Ovary (tissue), 9 donors: ENCODE results near the gene ZMYND11. TPM values are rescaled to one million over a fixed set of nuclear protein-coding genes. Genes with fewer than 3 reads are reported as not detected.
"Not testable (repeated sequence)": the region's sequence is repeated elsewhere in the genome, so short reads cannot be mapped to it uniquely, and the experiment has no call there.

ENCODE experiments used
- DNase-seq, 5 donors: peaks; one replicate each; pipeline ENCODE4 v3.0.0-alpha.2; 2019 to 2020
- H3K27ac ChIP-seq, 2 donors: fragments of 200-600 bp; one replicate each; pipeline versions ENCODE4 v1.5.1 to v1.8.0; 2019 to 2022
- H3K27me3 ChIP-seq: fragments of 200-600 bp; one replicate; pipeline ENCODE4 v1.8.0; 2022
- H3K36me3 ChIP-seq: fragments of 200-600 bp; sonication (generic); one replicate; pipeline ENCODE4 v1.5.1; 2019
- H3K4me1 ChIP-seq: one replicate; pipeline ENCODE4 v1.8.1; 2013; ENCODE audit warnings: mild to moderate bottlenecking, moderate library complexity; ENCODE audit not compliant: insufficient read depth
- H3K4me3 ChIP-seq: fragments of 200-600 bp; sonication (generic); one replicate; pipeline ENCODE4 v1.5.1; 2017
- H3K9me3 ChIP-seq, 2 donors: fragments of 200-600 bp in 1 of 2; sonication (generic) in 1 of 2; one replicate each; pipeline versions ENCODE4 v1.5.1 to v1.8.1; 2013 to 2019; ENCODE audit warnings: mild to moderate bottlenecking in 1 of 2, moderate library complexity in 1 of 2
- EP300 ChIP-seq: sonication (generic); formaldehyde crosslinking; IDR thresholded peaks from one replicate; pipeline ENCODE4 v1.6.1; 2017; ENCODE audit warnings: antibody characterized with exemption
- POLR2A ChIP-seq: fragments of 450-650 bp; IDR thresholded peaks from one replicate; pipeline ENCODE4 v1.6.1; 2017; ENCODE audit warnings: antibody characterized with exemption, mild to moderate bottlenecking, moderate library complexity
- WGBS, 3 donors: extraction: QIAGEN DNeasy Blood & Tissue Kit in 1 of 3; methylation state at CpG; one replicate each; pipeline versions ENCODE4 v1.1.5 to v1.1.7; 2013 to 2017; 5-methylcytosine and 5-hydroxymethylcytosine counted together
- intact Hi-C, 4 donors: fragments of 100-400 bp; cut with DNase I; formaldehyde crosslinking; loops; one replicate each; pipeline versions ENCODE4 v1.11.0 to v1.15.1; 2022 to 2023
- polyA plus RNA-seq, 2 donors: library from polyadenylated mRNA; stranded (reverse); fragments of 200-250 nt in 1 of 2; fragments of 350-450 nt in 1 of 2; fragmentation: Illumina TruSeq in 1 of 2; extraction: RNeasy Lipid Tissue Mini Kit (QIAGEN cat#74804) in 1 of 2; gene quantifications; one replicate each; pipeline ENCODE4 v1.2.3, GENCODE V29; 2013 to 2014
- total RNA-seq, 7 donors: library from RNA; depleted of rRNA in 2 of 7; stranded (reverse); fragments of >200 nt in 2 of 7; fragmentation: NEBNext Ultra II Directional in 3 of 7; extraction: Animal tissue kit (Norgen Biotek cat#: 25700) in 3 of 7; gene quantifications; one replicate each; pipeline versions ENCODE4 v1.1.0 to v1.2.4, GENCODE V29; 2016 to 2023
- TF ChIP-seq, protein P1 (sequence below), 3 donors: fragments of 450-650 bp in 2 of 3; fragments of 200-600 bp in 1 of 3; IDR thresholded peaks; one replicate each; pipeline versions ENCODE4 v1.5.1 to v1.8.0; 2016 to 2022; ENCODE audit warnings: antibody characterized with exemption in 3 of 3, mild to moderate bottlenecking in 1 of 3
- donor health status: DM: no; HTN: no; CAD: no; lungs with moderate emphysema.
- donor health status: DM: no; HTN: no; CAD: no.
- donor health status: Bipolar disorder and iron deficiency.
- donor health status: DM: yes; HTN: yes; CAD: no.
- donor health status: DM: no; HTN: no; CAD: no.
- donor health status: DM: yes; HTN: yes; CAD: no.

Gene ZMYND11
- total and polyA plus RNA-seq, 9 donors: 48.4 to 93.6 (median 83.5) TPM

DNA sequence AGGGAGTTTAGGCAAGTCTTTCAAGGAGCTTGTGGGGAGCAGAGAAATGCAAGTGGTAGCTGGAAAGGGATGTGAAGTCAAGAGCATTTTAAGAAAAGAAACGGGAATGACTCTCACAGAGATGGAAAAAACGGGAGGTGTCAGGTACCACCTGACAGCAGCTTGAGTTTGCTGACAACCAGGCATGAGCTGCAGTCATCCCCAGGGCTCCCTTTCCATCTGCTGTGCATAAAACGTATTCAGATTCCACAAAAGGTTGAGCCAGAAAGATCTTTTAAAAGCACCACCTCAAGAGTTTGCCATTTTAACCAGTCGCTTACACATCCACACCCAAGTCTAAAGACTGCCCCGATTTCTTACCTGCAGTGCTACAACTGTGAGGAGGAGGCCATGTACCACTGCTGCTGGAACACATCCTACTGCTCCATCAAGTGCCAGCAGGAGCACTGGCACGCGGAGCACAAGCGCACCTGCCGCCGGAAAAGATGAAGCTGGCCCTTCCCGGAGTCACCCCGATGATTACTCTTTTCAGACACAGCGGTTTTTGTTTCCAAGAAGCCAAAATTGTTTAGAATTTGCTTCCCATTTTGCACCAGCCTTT is 116.8 kb downstream of the ZMYND11 start:
- intact Hi-C loops: no loop called here
- no peak for DNase-seq
- Histone ChIP-seq H3K27me3 (no peaks in the 10 kb centered on the region), H3K4me3 (no peak overlapping the region), H3K9me3 (no peaks in the 10 kb centered on the region), H3K36me3 (no peaks in the 10 kb centered on the region), H3K27ac (no peak overlapping the region), H3K4me1 (no peaks in the 10 kb centered on the region)
- TF ChIP-seq EP300: no peak
- TF ChIP-seq, protein P1, sequence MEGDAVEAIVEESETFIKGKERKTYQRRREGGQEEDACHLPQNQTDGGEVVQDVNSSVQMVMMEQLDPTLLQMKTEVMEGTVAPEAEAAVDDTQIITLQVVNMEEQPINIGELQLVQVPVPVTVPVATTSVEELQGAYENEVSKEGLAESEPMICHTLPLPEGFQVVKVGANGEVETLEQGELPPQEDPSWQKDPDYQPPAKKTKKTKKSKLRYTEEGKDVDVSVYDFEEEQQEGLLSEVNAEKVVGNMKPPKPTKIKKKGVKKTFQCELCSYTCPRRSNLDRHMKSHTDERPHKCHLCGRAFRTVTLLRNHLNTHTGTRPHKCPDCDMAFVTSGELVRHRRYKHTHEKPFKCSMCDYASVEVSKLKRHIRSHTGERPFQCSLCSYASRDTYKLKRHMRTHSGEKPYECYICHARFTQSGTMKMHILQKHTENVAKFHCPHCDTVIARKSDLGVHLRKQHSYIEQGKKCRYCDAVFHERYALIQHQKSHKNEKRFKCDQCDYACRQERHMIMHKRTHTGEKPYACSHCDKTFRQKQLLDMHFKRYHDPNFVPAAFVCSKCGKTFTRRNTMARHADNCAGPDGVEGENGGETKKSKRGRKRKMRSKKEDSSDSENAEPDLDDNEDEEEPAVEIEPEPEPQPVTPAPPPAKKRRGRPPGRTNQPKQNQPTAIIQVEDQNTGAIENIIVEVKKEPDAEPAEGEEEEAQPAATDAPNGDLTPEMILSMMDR (IDR thresholded peaks at IDR 0.05): no peak
- WGBS, 3 donors: 91 to 92% (median 92%) methylated on average over 13 of the region's 13 CpGs

DNA sequence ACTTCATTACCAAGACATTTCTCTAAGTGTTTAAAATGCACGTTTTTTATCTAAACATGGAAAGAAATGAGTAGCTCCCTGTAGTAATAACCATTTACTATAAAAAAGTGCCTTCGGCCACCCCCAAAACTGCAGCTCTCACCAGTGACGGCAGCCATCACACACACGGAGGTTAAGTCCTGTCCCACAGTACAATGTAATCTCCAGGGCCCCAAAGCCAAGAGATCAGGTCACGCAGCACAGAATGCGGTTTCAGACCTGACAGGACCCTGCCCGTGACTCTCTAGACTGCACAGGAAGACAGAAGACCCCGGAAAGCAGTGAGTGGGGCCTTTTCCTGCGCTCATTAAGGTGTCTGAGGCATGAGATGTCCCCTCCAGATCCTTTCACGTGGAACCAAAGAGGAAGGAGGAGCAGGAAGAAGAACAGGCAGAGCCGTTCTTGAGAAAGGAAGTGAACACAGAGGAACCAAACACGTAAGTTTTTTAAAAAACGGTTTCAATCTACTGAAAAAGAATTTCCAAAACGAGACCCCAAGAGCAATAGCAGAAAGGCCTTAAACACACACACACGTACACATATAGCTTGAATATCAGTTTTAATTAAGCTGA is 125.7 kb downstream of the ZMYND11 start:
- WGBS, 3 donors: 88 to 90% (median 90%) methylated on average over 15 of the region's 15 CpGs

DNA sequence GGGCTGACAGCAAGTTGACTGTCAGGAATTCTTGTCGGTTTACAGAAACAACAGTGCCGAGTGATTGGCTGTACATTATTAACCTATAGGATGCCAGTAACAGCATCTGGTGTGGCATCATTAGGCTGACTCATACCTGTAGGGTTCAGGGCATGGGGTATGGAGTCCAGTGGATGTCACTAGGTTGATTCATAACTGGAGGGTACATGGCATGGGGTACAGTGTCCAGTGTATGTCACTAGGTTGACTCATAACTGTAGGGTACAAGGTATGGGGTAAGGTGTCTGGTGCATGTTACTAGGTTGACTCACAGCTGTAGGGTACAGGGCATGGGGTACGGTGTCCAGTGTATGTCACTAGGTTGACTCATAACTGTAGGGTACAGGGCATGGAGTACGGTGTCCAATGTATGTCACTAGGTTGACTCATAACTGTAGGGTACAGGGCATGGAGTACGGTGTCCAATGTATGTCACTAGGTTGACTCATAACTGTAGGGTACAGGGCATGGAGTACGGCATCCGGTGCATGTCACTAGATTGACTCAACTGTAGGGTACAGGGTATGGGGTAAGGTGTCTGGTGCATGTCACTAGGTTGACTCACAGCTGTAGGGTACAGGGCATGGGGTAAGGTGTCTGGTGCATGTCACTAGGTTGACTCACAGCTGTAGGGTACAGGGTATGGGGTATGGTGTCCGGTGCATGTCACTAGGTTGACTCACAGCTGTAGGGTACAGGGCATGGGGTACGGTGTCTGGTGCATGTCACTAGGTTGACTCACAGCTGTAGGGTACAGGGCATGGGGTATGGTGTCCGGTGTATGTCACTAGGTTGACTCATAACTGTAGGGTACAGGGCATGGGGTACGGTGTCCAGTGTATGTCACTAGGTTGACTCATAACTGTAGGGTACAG is 129.2 kb downstream of the ZMYND11 start:
- H3K27me3 ChIP-seq, intact Hi-C loops: not testable (repeated sequence)

More for the DNA sequence above, 125.7 kb downstream of the ZMYND11 start:
- intact Hi-C loops: no loop called here
- no peak overlapping the region for H3K27ac ChIP-seq
- DNase-seq: no peak
- H3K4me1 ChIP-seq: no peaks in the 10 kb centered on the region
- no peaks in the 10 kb centered on the region for H3K27me3 ChIP-seq
- H3K9me3 ChIP-seq: no peaks in the 10 kb centered on the region
- H3K36me3 ChIP-seq: no peaks in the 10 kb centered on the region
- TF ChIP-seq EP300 (no peak), POLR2A (no peak)
- TF ChIP-seq, protein P1 (IDR thresholded peaks at IDR 0.05): no peak
- H3K4me3 ChIP-seq: no peak overlapping the region

DNA sequence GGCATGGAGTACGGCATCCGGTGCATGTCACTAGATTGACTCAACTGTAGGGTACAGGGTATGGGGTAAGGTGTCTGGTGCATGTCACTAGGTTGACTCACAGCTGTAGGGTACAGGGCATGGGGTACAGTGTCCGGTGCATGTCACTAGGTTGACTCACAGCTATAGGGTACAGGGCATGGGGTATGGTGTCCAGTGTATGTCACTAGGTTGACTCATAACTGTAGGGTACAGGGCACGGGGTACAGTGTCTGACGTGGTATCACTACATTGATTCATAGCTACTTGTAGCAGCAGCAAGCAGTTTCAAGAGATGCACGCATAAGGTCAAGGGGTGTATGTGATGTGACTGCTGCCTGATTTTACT is 129.8 kb downstream of the ZMYND11 start:
- H3K27ac ChIP-seq, DNase-seq, H3K36me3 ChIP-seq, H3K4me3 ChIP-seq, H3K9me3 ChIP-seq, intact Hi-C loops, H3K27me3 ChIP-seq, H3K4me1 ChIP-seq: not testable (repeated sequence)
- 88 to 93% (median 92%) methylated on average over 6 of the region's 6 CpGs for WGBS, 3 donors

More for the DNA sequence above, 129.2 kb downstream of the ZMYND11 start:
- not testable (repeated sequence) for H3K4me3 ChIP-seq, H3K4me1 ChIP-seq, DNase-seq, H3K36me3 ChIP-seq, H3K27ac ChIP-seq, H3K9me3 ChIP-seq
- WGBS, 3 donors: 84 to 88% (median 84%) methylated on average over 10 to 11 of the region's 11 CpGs

DNA sequence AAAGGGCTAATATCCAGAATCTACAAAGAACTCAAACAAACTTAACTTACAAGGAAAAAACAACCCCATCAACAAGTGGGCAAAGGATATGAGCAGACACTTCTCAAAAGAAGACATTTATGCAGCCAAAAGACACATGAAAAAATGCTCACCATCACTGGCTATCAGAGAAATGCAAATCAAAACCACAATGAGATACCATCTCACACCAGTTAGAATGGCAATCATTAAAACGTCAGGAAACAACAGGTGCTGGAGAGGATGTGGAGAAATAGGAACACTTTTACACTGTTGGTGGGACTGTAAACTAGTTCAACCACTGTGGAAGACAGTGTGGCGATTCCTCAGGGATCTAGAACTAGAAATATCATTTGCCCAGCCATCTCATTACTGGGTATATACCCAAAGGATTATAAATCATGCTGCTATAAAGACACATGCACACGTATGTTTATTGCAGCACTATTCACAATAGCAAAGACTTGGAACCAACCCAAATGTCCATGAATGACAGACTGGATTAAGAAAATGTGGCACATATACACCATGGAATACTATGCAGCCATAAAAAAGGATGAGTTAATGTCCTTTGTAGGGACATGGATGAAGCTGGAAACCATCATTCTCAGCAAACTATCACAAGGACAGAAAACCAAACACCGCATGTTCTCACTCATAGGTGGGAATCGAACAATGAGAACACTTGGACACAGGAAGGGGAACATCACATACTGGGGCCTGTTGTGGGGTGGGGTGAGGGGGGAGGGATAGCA is 130.7 kb downstream of the ZMYND11 start:
- WGBS, 3 donors: 81 to 99% (median 89%) methylated on average over 4 to 5 of the region's 5 CpGs
- H3K36me3 ChIP-seq: not testable (repeated sequence)

More for the DNA sequence above, 130.7 kb downstream of the ZMYND11 start:
- H3K4me3 ChIP-seq, H3K27me3 ChIP-seq, DNase-seq, H3K9me3 ChIP-seq, H3K27ac ChIP-seq, intact Hi-C loops, H3K4me1 ChIP-seq: not testable (repeated sequence)
